Left lung (tissue), 10 donors: ENCODE data around the gene ZNF362. TPM values are rescaled to one million over a fixed set of nuclear protein-coding genes. Genes with fewer than 3 reads are reported as not detected.

Experiments
- ATAC-seq: fragments of 200-7000 bp; cut with Tn5 transposase; one replicate; pipeline ENCODE4 v1.9.1; 2020; ENCODE audit warnings: moderate library complexity
- DNase-seq, 4 donors: peaks; one replicate each; pipeline ENCODE4 v3.0.0-alpha.2; 2013 to 2020
- H3K27ac ChIP-seq, 2 donors: fragments of 200-600 bp; sonication (generic) in 1 of 2; one replicate each; pipeline versions ENCODE4 v1.5.0 to v1.8.0; 2020 to 2021
- H3K27me3 ChIP-seq, 2 donors: fragments of 200-600 bp; sonication (generic) in 1 of 2; one replicate each; pipeline versions ENCODE4 v1.5.0 to v1.8.0; 2020 to 2021
- H3K36me3 ChIP-seq, 2 donors: fragments of 200-600 bp; sonication (generic) in 1 of 2; one replicate each; pipeline versions ENCODE4 v1.5.0 to v1.8.0; 2020 to 2021
- H3K4me1 ChIP-seq, 2 donors: fragments of 200-600 bp; one replicate each; pipeline ENCODE4 v1.8.0; 2021
- H3K4me3 ChIP-seq, 2 donors: fragments of 200-600 bp; sonication (generic) in 1 of 2; one replicate each; pipeline versions ENCODE4 v1.5.0 to v1.8.0; 2020 to 2021; ENCODE audit warnings: mild to moderate bottlenecking in 1 of 2
- H3K9me3 ChIP-seq, 2 donors: fragments of 200-600 bp; sonication (generic) in 1 of 2; one replicate each; pipeline versions ENCODE4 v1.5.0 to v1.8.0; 2020 to 2021
- intact Hi-C, 2 donors: fragments of 100-400 bp; cut with DNase I; formaldehyde crosslinking; loops; one replicate each; pipeline versions ENCODE4 v1.11.2 to v1.14.2; 2022
- polyA plus RNA-seq, 6 donors: library from polyadenylated mRNA; unstranded; fragments of 120-200 nt; gene quantifications; one replicate each; pipeline ENCODE4 v1.2.1, GENCODE V29; 2013; ENCODE audit not compliant: insufficient read length in 6 of 6
- total RNA-seq, 2 donors: library from RNA; stranded (reverse); fragmentation: NEBNext Ultra II Directional; extraction: Animal tissue kit (Norgen Biotek cat#: 25700); gene quantifications; one replicate each; pipeline ENCODE4 v1.2.1, GENCODE V29; 2021
- TF ChIP-seq, protein P1 (sequence below), 2 donors: fragments of 200-600 bp; sonication (generic) in 1 of 2; IDR thresholded peaks; one replicate each; pipeline versions ENCODE4 v1.5.0 to v1.8.0; 2021; ENCODE audit warnings: antibody characterized with exemption in 2 of 2
- donor health status: DM: no; HTN: yes; CAD: no.
- donor health status: DM: no; HTN: no; CAD: no.

The ZNF362 gene
- total and polyA plus RNA-seq, 8 donors = 25.9 to 60.0 (median 52.0) TPM

DNA sequence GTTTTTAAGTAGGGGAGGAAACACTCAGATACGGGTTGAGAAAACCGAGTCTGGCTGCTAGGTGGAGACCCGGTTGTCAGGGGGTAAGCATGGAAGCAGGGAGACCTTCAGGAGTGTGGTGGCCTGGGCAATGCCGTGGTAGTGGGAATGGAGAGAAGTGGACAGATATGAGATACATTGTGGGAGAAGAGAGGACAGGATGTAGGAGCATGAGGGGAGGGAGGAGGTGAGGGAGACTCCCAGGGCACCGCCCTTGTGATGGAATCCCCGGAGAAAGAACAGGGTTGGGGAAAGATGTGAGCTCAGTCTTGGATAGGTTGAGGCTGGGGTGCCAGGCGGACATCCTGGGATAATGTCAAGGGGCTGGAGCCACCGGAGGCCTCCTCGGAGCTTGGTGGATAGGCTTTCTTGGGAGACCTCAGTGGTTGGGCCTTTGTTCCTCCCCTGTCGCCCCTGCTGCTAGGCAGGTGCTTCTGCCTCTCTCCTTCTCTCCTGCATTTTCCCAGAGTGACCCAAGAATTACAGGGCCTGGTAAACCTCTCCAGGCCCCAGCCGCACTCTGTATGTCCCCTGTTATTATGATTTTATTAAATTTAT lies 21.3 kb downstream of the ZNF362 start:
- H3K9me3 ChIP-seq = no peaks in the 10 kb centered on the region
- no peaks in the 10 kb centered on the region for H3K27me3 ChIP-seq
- no peak overlapping the region for H3K4me3 ChIP-seq
- peak in 1 of 4 donors; percentile 11 for DNase-seq
- no peak overlapping the region for H3K27ac ChIP-seq
- TF ChIP-seq, protein P1, sequence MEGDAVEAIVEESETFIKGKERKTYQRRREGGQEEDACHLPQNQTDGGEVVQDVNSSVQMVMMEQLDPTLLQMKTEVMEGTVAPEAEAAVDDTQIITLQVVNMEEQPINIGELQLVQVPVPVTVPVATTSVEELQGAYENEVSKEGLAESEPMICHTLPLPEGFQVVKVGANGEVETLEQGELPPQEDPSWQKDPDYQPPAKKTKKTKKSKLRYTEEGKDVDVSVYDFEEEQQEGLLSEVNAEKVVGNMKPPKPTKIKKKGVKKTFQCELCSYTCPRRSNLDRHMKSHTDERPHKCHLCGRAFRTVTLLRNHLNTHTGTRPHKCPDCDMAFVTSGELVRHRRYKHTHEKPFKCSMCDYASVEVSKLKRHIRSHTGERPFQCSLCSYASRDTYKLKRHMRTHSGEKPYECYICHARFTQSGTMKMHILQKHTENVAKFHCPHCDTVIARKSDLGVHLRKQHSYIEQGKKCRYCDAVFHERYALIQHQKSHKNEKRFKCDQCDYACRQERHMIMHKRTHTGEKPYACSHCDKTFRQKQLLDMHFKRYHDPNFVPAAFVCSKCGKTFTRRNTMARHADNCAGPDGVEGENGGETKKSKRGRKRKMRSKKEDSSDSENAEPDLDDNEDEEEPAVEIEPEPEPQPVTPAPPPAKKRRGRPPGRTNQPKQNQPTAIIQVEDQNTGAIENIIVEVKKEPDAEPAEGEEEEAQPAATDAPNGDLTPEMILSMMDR (IDR thresholded peaks at IDR 0.05) = no peak
- peaks cover 0 to 58% of the 10 kb centered on the region in 2 donors for H3K36me3 ChIP-seq
- intact Hi-C loops = no loop called here
- ATAC-seq = no peak
- H3K4me1 ChIP-seq = no peaks in the 10 kb centered on the region

DNA sequence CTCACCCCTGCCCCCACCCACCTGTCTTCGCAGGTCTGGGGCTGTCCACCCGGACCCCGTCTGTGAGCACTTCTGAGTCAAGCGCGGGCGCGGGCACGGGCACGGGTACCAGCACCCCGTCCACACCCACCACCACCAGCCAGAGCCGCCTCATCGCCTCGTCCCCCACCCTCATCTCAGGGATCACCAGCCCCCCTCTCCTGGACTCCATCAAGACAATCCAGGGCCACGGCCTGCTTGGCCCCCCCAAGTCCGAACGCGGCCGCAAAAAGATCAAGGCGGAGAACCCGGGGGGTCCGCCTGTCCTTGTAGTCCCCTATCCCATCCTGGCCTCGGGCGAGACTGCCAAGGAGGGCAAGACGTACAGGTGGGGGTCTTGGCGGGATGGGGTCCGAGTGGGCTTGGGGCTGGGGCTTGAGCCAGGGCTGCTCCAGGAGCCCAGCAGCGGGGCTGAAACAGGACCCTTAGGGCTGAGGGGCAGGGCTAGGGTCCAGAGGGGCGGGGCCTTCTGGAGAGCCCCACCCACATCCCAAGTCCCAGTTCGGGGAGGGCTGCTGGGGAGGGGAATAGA lies 23.9 kb downstream of the ZNF362 start:
- H3K9me3 ChIP-seq = no peaks in the 10 kb centered on the region
- peak in 1 of 4 donors; percentile 27 for DNase-seq
- intact Hi-C loops = no loop called here
- TF ChIP-seq, protein P1 (IDR thresholded peaks at IDR 0.05) = no peak
- peaks cover 0 to 6% of the 10 kb centered on the region in 2 donors for H3K4me1 ChIP-seq
- H3K27me3 ChIP-seq = no peaks in the 10 kb centered on the region
- H3K27ac ChIP-seq = no peak overlapping the region
- peaks cover 0 to 74% of the 10 kb centered on the region in 2 donors for H3K36me3 ChIP-seq
- no peak for ATAC-seq
- H3K4me3 ChIP-seq = no peak overlapping the region

DNA sequence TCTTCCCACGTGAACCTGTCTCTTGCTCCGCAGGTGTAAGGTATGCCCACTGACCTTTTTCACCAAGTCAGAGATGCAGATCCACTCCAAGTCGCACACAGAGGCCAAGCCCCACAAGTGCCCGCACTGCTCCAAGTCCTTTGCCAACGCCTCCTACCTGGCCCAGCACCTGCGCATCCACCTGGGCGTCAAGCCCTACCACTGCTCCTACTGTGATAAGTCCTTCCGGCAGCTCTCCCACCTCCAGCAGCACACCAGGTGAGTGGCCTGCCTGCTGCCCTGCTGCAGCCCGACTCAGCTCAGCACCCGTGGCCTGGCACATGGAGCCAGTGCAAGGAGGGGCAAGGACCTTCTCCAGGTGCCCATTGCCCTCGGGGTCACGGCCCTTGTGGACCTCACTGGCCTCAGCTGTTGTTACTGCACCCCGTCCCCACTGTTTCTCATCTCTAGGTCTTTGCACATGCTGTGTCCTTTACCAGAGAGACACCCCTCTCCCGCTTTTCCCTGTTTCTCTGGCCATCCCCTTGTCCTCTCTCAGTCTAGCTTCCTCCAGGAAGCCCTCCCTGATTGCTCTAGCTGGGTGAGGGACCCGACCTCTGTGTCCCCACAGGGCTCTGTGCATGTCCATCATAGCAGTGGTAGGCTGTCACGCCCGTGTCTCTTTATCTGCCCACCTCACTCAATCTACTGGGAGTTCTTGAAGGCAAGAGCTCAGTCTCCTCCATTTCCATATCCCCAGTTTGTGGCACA lies 25.4 kb downstream of the ZNF362 start:
- Histone ChIP-seq H3K36me3 (peaks cover 0 to 73% of the 10 kb centered on the region in 2 donors), H3K27ac (no peak overlapping the region), H3K4me1 (peaks cover 0 to 6% of the 10 kb centered on the region in 2 donors), H3K27me3 (no peaks in the 10 kb centered on the region), H3K9me3 (no peaks in the 10 kb centered on the region), H3K4me3 (no peak overlapping the region)
- intact Hi-C loops = no loop called here
- ATAC-seq (no peak), DNase-seq (peak in 1 of 4 donors; percentile 20)
- TF ChIP-seq, protein P1 (IDR thresholded peaks at IDR 0.05) = no peak

DNA sequence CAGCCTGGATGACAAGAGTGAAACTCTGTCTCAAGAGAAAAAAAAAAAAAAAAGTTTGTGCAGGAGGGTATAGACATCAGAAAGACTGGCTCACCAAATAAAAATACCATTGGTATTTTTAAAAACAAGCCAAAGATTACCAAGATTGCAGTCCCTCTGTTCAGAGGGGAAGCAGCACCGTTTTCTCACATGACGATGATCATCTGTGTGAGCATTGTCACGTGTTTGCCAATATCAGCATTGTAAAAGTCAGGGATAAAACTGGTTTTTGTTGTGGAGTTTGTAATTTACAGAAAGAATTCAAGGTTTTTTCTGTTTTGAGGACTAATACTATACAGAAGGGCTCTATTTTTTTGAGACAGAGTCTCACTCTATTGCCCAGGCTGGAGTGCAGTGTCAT lies 26.5 kb downstream of the ZNF362 start:
- DNase-seq = no peak
- ATAC-seq = no peak
- no peaks in the 10 kb centered on the region for H3K9me3 ChIP-seq
- H3K27ac ChIP-seq = no peak overlapping the region
- no peaks in the 10 kb centered on the region for H3K27me3 ChIP-seq
- no peak overlapping the region for H3K4me3 ChIP-seq
- TF ChIP-seq, protein P1 (IDR thresholded peaks at IDR 0.05) = no peak
- peaks cover 0 to 6% of the 10 kb centered on the region in 2 donors for H3K4me1 ChIP-seq
- peaks cover 0 to 62% of the 10 kb centered on the region in 2 donors for H3K36me3 ChIP-seq
- intact Hi-C loops = no loop called here

DNA sequence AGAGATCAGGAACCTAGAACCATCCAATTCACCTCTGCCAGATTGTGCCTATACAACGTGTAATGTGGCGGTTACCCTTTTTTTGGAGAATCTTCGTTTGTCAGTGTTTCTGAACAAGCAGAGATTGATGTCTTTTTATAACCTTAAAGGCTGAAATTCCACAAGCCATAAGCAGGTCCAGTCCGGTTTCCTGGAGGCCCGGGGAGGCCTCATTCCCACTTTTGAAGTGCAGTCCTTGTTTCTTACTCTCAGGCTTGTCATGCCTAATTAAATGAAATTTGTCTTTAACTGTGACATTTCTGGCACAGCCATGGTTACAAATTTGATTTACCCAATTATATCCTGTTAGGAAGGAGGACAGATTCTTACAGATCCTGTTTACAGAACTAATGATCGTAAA lies 27.8 kb downstream of the ZNF362 start:
- no peak for DNase-seq
- TF ChIP-seq, protein P1 (IDR thresholded peaks at IDR 0.05) = no peak
- Histone ChIP-seq H3K27ac (no peak overlapping the region), H3K9me3 (no peaks in the 10 kb centered on the region), H3K4me3 (no peak overlapping the region), H3K27me3 (no peaks in the 10 kb centered on the region), H3K36me3 (peaks cover 0 to 59% of the 10 kb centered on the region in 2 donors), H3K4me1 (peaks cover 0 to 6% of the 10 kb centered on the region in 2 donors)
- ATAC-seq = no peak
- intact Hi-C loops = no loop called here
